MCF 10A (cell line): Measurements from ENCODE around the gene NKX3-2. TPM values are rescaled to one million over a fixed set of nuclear protein-coding genes. Genes with fewer than 3 reads are reported as not detected.

Source experiments
- BruUV-seq: library from RNA; stranded (reverse); fragments of 400-500 nt; replicated peaks from 2 replicates; lab custom pipeline; 2021; lab: Mats Ljungman, UMichigan
- CTCF ChIA-PET: fragments of 300-600 bp; sonication (Branson Sonifier 250); formaldehyde crosslinking; extraction: SDS; loops from one replicate; lab custom pipeline; 2021; ENCODE audit warnings: antibody characterized with exemption, inconsistent platforms; lab: Yijun Ruan, JAX
- POLR2A ChIA-PET: fragments of 300-600, 350-650 bp; sonication (Branson Sonifier 250); formaldehyde crosslinking; extraction: SDS; loops from one replicate; lab custom pipeline; 2020; ENCODE audit warnings: antibody characterized with exemption, inconsistent platforms; lab: Yijun Ruan, JAX
- DNase-seq: peaks from one replicate; pipeline ENCODE4 v3.0.0-alpha.2; 2018; ENCODE audit not compliant: unreplicated experiment
- H3K27ac Mint-ChIP-seq: one replicate; pipeline ENCODE4 v1.8.0; 2022; ENCODE audit warnings: mild to moderate bottlenecking, low read depth, mixed read lengths; ENCODE audit not compliant: unreplicated experiment
- H3K27me3 Mint-ChIP-seq: one replicate; pipeline ENCODE4 v1.8.0; 2022; ENCODE audit warnings: mixed read lengths; ENCODE audit not compliant: insufficient read depth, unreplicated experiment
- H3K36me3 Mint-ChIP-seq: one replicate; pipeline ENCODE4 v1.8.0; 2022; ENCODE audit warnings: mild to moderate bottlenecking, moderate library complexity, mixed read lengths; ENCODE audit not compliant: insufficient read depth, unreplicated experiment
- H3K4me1 Mint-ChIP-seq: one replicate; pipeline ENCODE4 v1.8.0; 2022; ENCODE audit warnings: mixed read lengths; ENCODE audit not compliant: insufficient read depth, unreplicated experiment
- H3K4me3 Mint-ChIP-seq: one replicate; pipeline ENCODE4 v1.8.0; 2022; ENCODE audit warnings: mild to moderate bottlenecking, moderate library complexity, mixed read lengths; ENCODE audit not compliant: unreplicated experiment
- H3K9me3 Mint-ChIP-seq: one replicate; pipeline ENCODE4 v1.8.0; 2022; ENCODE audit warnings: mixed read lengths; ENCODE audit not compliant: unreplicated experiment
- CTCF ChIP-seq: fragments of 200-600 bp; IDR thresholded peaks from one replicate; pipeline ENCODE4 v1.8.0; 2022; ENCODE audit warnings: antibody characterized with exemption, mild to moderate bottlenecking; ENCODE audit not compliant: unreplicated experiment
- intact Hi-C: fragments of 100-400 bp; cut with micrococcal nuclease; formaldehyde crosslinking; loops from 2 replicates; pipeline ENCODE4 v1.14.1; 2022
- total RNA-seq: library from RNA; stranded (reverse); gene quantifications from 2 replicates; pipeline ENCODE4 v1.2.3, GENCODE V29; 2022

NKX3-2 gene
- total RNA-seq, 1 experiment from 2014 or later: 0.42 TPM

- Mint-ChIP-seq H3K4me3 (no peak overlapping the region), H3K27me3 (no peaks in the 10 kb centered on the region), H3K27ac (no peak overlapping the region), H3K36me3 (peaks cover 74% of the 10 kb centered on the region), H3K4me1 (no peaks in the 10 kb centered on the region), H3K9me3 (no peaks in the 10 kb centered on the region)
- POLR2A ChIA-PET: no interaction called here
- intact Hi-C loops: no loop called here
- no peak for DNase-seq
- BruUV-seq: no TSS peak
- no peak for TF ChIP-seq CTCF
- CTCF ChIA-PET: interaction anchor here (0.6 kb wide), 1 partner anchor 739 kb away, joined by 3 read pairs; no protein-coding TSS in a partner anchor
Observed at GRCh38 chr4:13584481-13584880, 40.2 kb upstream of the NKX3-2 start.

GRCh38 chr4:13580036-13580435 is 35.7 kb upstream of the NKX3-2 start:
- Mint-ChIP-seq H3K36me3 (peaks cover 89% of the 10 kb centered on the region), H3K9me3 (no peaks in the 10 kb centered on the region), H3K4me1 (no peaks in the 10 kb centered on the region), H3K27me3 (no peaks in the 10 kb centered on the region), H3K4me3 (no peak overlapping the region), H3K27ac (no peak overlapping the region)
- ChIA-PET CTCF (no interaction called here), POLR2A (no interaction called here)
- DNase-seq: no peak
- no peak for TF ChIP-seq CTCF
- intact Hi-C loops: no loop called here
- no TSS peak for BruUV-seq

- no peaks in the 10 kb centered on the region for H3K9me3 Mint-ChIP-seq
- no peak overlapping the region for H3K27ac Mint-ChIP-seq
- no peak for DNase-seq
- H3K4me3 Mint-ChIP-seq: no peak overlapping the region
- no peaks in the 10 kb centered on the region for H3K4me1 Mint-ChIP-seq
- CTCF ChIA-PET: no interaction called here
- peaks cover 96% of the 10 kb centered on the region for H3K36me3 Mint-ChIP-seq
- no TSS peak for BruUV-seq
- intact Hi-C loops: no loop called here
- POLR2A ChIA-PET: no interaction called here
- no peak for TF ChIP-seq CTCF
- no peaks in the 10 kb centered on the region for H3K27me3 Mint-ChIP-seq
Observed at GRCh38 chr4:13577660-13578059, 33.4 kb upstream of the NKX3-2 start.

- Mint-ChIP-seq H3K27me3 (no peaks in the 10 kb centered on the region), H3K4me3 (no peak overlapping the region), H3K36me3 (peaks cover 78% of the 10 kb centered on the region), H3K27ac (no peak overlapping the region), H3K9me3 (no peaks in the 10 kb centered on the region), H3K4me1 (no peaks in the 10 kb centered on the region)
- ChIA-PET POLR2A (no interaction called here), CTCF (no interaction called here)
- no TSS peak for BruUV-seq
- TF ChIP-seq CTCF: no peak
- no peak for DNase-seq
- intact Hi-C loops: no loop called here
Observed at GRCh38 chr4:13570916-13571315, 26.6 kb upstream of the NKX3-2 start.
